IgD-negative memory B cell (primary cell): Measurements from ENCODE around the gene JADE1. TPM values are rescaled to one million over a fixed set of nuclear protein-coding genes. Genes with fewer than 3 reads are reported as not detected.

Experiments used
- H3K27ac Mint-ChIP-seq, 3 donors: one replicate each; pipeline ENCODE4 v1.8.0; 2020 to 2022; ENCODE audit warnings: mild to moderate bottlenecking in 3 of 3, mixed read lengths in 3 of 3, moderate library complexity in 1 of 3
- H3K27me3 Mint-ChIP-seq: one replicate; pipeline ENCODE4 v1.8.0; 2021; ENCODE audit warnings: mixed read lengths
- H3K36me3 Mint-ChIP-seq: one replicate; pipeline ENCODE4 v1.8.0; 2020; ENCODE audit warnings: mild to moderate bottlenecking, mixed read lengths
- H3K4me1 Mint-ChIP-seq, 3 donors: one replicate each; pipeline ENCODE4 v1.8.0; 2020 to 2022; ENCODE audit warnings: mixed read lengths in 3 of 3, mild to moderate bottlenecking in 1 of 3
- H3K4me3 Mint-ChIP-seq, 4 donors: one replicate each; pipeline ENCODE4 v1.8.0; 2020 to 2022; ENCODE audit warnings: mild to moderate bottlenecking in 4 of 4, mixed read lengths in 4 of 4, moderate library complexity in 3 of 4
- H3K9me3 Mint-ChIP-seq, 3 donors: one replicate each; pipeline ENCODE4 v1.8.0; 2020 to 2021; ENCODE audit warnings: mixed read lengths in 3 of 3, mild to moderate bottlenecking in 1 of 3
- polyA plus RNA-seq: library from polyadenylated mRNA; unstranded; fragments of 300-500 nt; fragmentation: Illumina TruSeq; gene quantifications from one replicate; pipeline ENCODE4 v1.2.3, GENCODE V29; 2021

The JADE1 gene
- polyA plus RNA-seq, 1 donor from 2014 or later: 34.6 TPM

- Mint-ChIP-seq H3K4me3 (no peak overlapping the region), H3K4me1 (no peaks in the 10 kb centered on the region), H3K27me3 (peaks cover 4% of the 10 kb centered on the region), H3K9me3 (no peaks in the 10 kb centered on the region), H3K27ac (no peak overlapping the region), H3K36me3 (no peaks in the 10 kb centered on the region)
These were observed 12.6 kb upstream of the JADE1 start for GRCh38 chr4:128796934-128797333.

GRCh38 chr4:128800284-128800683 lies 9.2 kb upstream of the JADE1 start:
- H3K4me3 Mint-ChIP-seq: no peak overlapping the region
- H3K4me1 Mint-ChIP-seq: peaks cover 0 to 9% (median 8%) of the 10 kb centered on the region in 3 donors
- no peaks in the 10 kb centered on the region for H3K36me3 Mint-ChIP-seq
- no peak overlapping the region for H3K27ac Mint-ChIP-seq
- H3K9me3 Mint-ChIP-seq: no peaks in the 10 kb centered on the region
- peaks cover 4% of the 10 kb centered on the region for H3K27me3 Mint-ChIP-seq

GRCh38 chr4:128800701-128801284 lies 8.7 kb upstream of the JADE1 start:
- Mint-ChIP-seq H3K4me3 (no peak overlapping the region), H3K27ac (no peak overlapping the region), H3K4me1 (peaks cover 0 to 9% (median 8%) of the 10 kb centered on the region in 3 donors), H3K9me3 (no peaks in the 10 kb centered on the region), H3K36me3 (no peaks in the 10 kb centered on the region), H3K27me3 (peaks cover 4% of the 10 kb centered on the region)

GRCh38 chr4:128802680-128803628 lies 6.5 kb upstream of the JADE1 start:
- no peak overlapping the region for H3K27ac Mint-ChIP-seq
- H3K4me3 Mint-ChIP-seq: peak overlapping the region in 1 of 4 donors; percentile 4

GRCh38 chr4:128803783-128804182 lies 5.7 kb upstream of the JADE1 start:
- Mint-ChIP-seq H3K27ac (peak overlapping the region in 1 of 3 donors; percentile 64), H3K4me3 (peak overlapping the region in 2 of 4 donors; percentile 4 to 31), H3K9me3 (no peaks in the 10 kb centered on the region), H3K27me3 (no peaks in the 10 kb centered on the region), H3K36me3 (no peaks in the 10 kb centered on the region), H3K4me1 (peaks cover 0 to 9% (median 8%) of the 10 kb centered on the region in 3 donors)

More at GRCh38 chr4:128802680-128803628, 6.5 kb upstream of the JADE1 start:
- Mint-ChIP-seq H3K36me3 (no peaks in the 10 kb centered on the region), H3K27me3 (no peaks in the 10 kb centered on the region), H3K9me3 (no peaks in the 10 kb centered on the region), H3K4me1 (peaks cover 0 to 9% (median 8%) of the 10 kb centered on the region in 3 donors)

- H3K36me3 Mint-ChIP-seq: no peaks in the 10 kb centered on the region
- peak overlapping the region; percentile 92 to 97 (median 95) for H3K27ac Mint-ChIP-seq
- no peaks in the 10 kb centered on the region for H3K27me3 Mint-ChIP-seq
- no peaks in the 10 kb centered on the region for H3K9me3 Mint-ChIP-seq
- peak overlapping the region; percentile 94 to 100 (median 100) for H3K4me3 Mint-ChIP-seq
- H3K4me1 Mint-ChIP-seq: peaks cover 9 to 16% (median 13%) of the 10 kb centered on the region in 3 donors
These were observed 901 bp downstream of the JADE1 start for GRCh38 chr4:128810331-128810870.

- no peaks in the 10 kb centered on the region for H3K36me3 Mint-ChIP-seq
- peak overlapping the region; percentile 92 to 97 (median 95) for H3K27ac Mint-ChIP-seq
- peaks cover 11 to 21% (median 19%) of the 10 kb centered on the region in 3 donors for H3K4me1 Mint-ChIP-seq
- no peaks in the 10 kb centered on the region for H3K27me3 Mint-ChIP-seq
- H3K4me3 Mint-ChIP-seq: peak overlapping the region; percentile 94 to 100 (median 100)
- no peaks in the 10 kb centered on the region for H3K9me3 Mint-ChIP-seq
These were observed 1.5 kb downstream of the JADE1 start for GRCh38 chr4:128810871-128811570.

- H3K27me3 Mint-ChIP-seq: no peaks in the 10 kb centered on the region
- H3K9me3 Mint-ChIP-seq: no peaks in the 10 kb centered on the region
- H3K4me3 Mint-ChIP-seq: peak overlapping the region; percentile 94 to 100 (median 100)
- peaks cover 17 to 28% (median 24%) of the 10 kb centered on the region in 3 donors for H3K4me1 Mint-ChIP-seq
- peak overlapping the region; percentile 50 to 97 (median 92) for H3K27ac Mint-ChIP-seq
- H3K36me3 Mint-ChIP-seq: no peaks in the 10 kb centered on the region
These were observed 2.3 kb downstream of the JADE1 start for GRCh38 chr4:128811571-128812441.

GRCh38 chr4:128812442-128813235 lies 3.1 kb downstream of the JADE1 start:
- H3K9me3 Mint-ChIP-seq: no peaks in the 10 kb centered on the region
- H3K4me3 Mint-ChIP-seq: peak overlapping the region; percentile 79 to 95 (median 92)
- H3K4me1 Mint-ChIP-seq: peaks cover 19 to 28% (median 28%) of the 10 kb centered on the region in 3 donors
- H3K36me3 Mint-ChIP-seq: no peaks in the 10 kb centered on the region
- H3K27me3 Mint-ChIP-seq: no peaks in the 10 kb centered on the region
- H3K27ac Mint-ChIP-seq: peak overlapping the region; percentile 45 to 92 (median 86)

GRCh38 chr4:128813965-128814364 lies 4.5 kb downstream of the JADE1 start:
- H3K4me3 Mint-ChIP-seq: peak overlapping the region; percentile 22 to 94 (median 68)
- H3K27me3 Mint-ChIP-seq: no peaks in the 10 kb centered on the region
- H3K27ac Mint-ChIP-seq: peak overlapping the region in 1 of 3 donors; percentile 35
- H3K36me3 Mint-ChIP-seq: no peaks in the 10 kb centered on the region
- peaks cover 22 to 33% (median 33%) of the 10 kb centered on the region in 3 donors for H3K4me1 Mint-ChIP-seq
- no peaks in the 10 kb centered on the region for H3K9me3 Mint-ChIP-seq

- Mint-ChIP-seq H3K36me3 (no peaks in the 10 kb centered on the region), H3K9me3 (no peaks in the 10 kb centered on the region), H3K27me3 (no peaks in the 10 kb centered on the region), H3K4me1 (peaks cover 29 to 43% (median 42%) of the 10 kb centered on the region in 3 donors), H3K4me3 (peak overlapping the region in 1 of 4 donors; percentile 63), H3K27ac (no peak overlapping the region)
These were observed 8.9 kb downstream of the JADE1 start for GRCh38 chr4:128818442-128818841.

GRCh38 chr4:128819082-128819742 lies 9.7 kb downstream of the JADE1 start:
- Mint-ChIP-seq H3K36me3 (no peaks in the 10 kb centered on the region), H3K4me1 (peaks cover 23 to 39% (median 39%) of the 10 kb centered on the region in 3 donors), H3K4me3 (peak overlapping the region in 1 of 4 donors; percentile 6), H3K27me3 (no peaks in the 10 kb centered on the region), H3K27ac (peak overlapping the region in 1 of 3 donors; percentile 90), H3K9me3 (no peaks in the 10 kb centered on the region)

GRCh38 chr4:128820671-128821070 lies 11.2 kb downstream of the JADE1 start:
- peaks cover 31 to 47% (median 44%) of the 10 kb centered on the region in 3 donors for H3K4me1 Mint-ChIP-seq
- H3K27me3 Mint-ChIP-seq: no peaks in the 10 kb centered on the region
- peak overlapping the region in 1 of 3 donors; percentile 22 for H3K27ac Mint-ChIP-seq
- H3K9me3 Mint-ChIP-seq: no peaks in the 10 kb centered on the region
- H3K4me3 Mint-ChIP-seq: no peak overlapping the region
- no peaks in the 10 kb centered on the region for H3K36me3 Mint-ChIP-seq
